Trophoblast cell (in vitro differentiated cells and primary cell): ENCODE data around the gene NME7.

Source experiments
- DNase-seq, 2 donors: peaks; one replicate each; pipeline ENCODE4 v3.0.0-alpha.2; 2016
- H2AFZ ChIP-seq: 2 replicates; pipeline ENCODE4 v1.6.1; 2013; ENCODE audit warnings: low read length, moderate library complexity, mild to moderate bottlenecking; ENCODE audit not compliant: insufficient read depth, poor library complexity
- H2AK5ac ChIP-seq: 2 replicates; pipeline ENCODE4 v1.6.1; 2013; ENCODE audit warnings: mild to moderate bottlenecking, low read length
- H2BK120ac ChIP-seq: 2 replicates; pipeline ENCODE4 v1.6.1; 2013; ENCODE audit warnings: low read length, mild to moderate bottlenecking, moderate library complexity; ENCODE audit not compliant: insufficient read depth, poor library complexity
- H2BK12ac ChIP-seq: 2 replicates; pipeline ENCODE4 v1.6.1; 2013; ENCODE audit warnings: mild to moderate bottlenecking, low read length, moderate library complexity
- H2BK5ac ChIP-seq: 2 replicates; pipeline ENCODE4 v1.6.1; 2013; ENCODE audit warnings: low read length, low read depth, moderate library complexity, mild to moderate bottlenecking; ENCODE audit not compliant: poor library complexity
- H3K14ac ChIP-seq: 2 replicates; pipeline ENCODE4 v1.6.1; 2013; ENCODE audit warnings: mild to moderate bottlenecking, low read length
- H3K18ac ChIP-seq: 2 replicates; pipeline ENCODE4 v1.6.1; 2013; ENCODE audit warnings: mild to moderate bottlenecking, low read length
- H3K23ac ChIP-seq: 2 replicates; pipeline ENCODE4 v1.6.1; 2013; ENCODE audit warnings: low read length
- H3K27ac ChIP-seq: 2 replicates; pipeline ENCODE4 v1.5.1; 2013; ENCODE audit warnings: low read depth, mild to moderate bottlenecking, inconsistent platforms, low read length, moderate library complexity
- H3K27me3 ChIP-seq: 2 replicates; pipeline ENCODE4 v1.6.1; 2013; ENCODE audit warnings: inconsistent platforms, mild to moderate bottlenecking, low read length, moderate library complexity; ENCODE audit not compliant: insufficient read depth
- H3K36me3 ChIP-seq, 2 experiments: 1 replicate in 1 of 2; 2 replicates in 1 of 2; pipeline ENCODE4 v1.6.1; 2013; ENCODE audit warnings: low read length in 2 of 2, mild to moderate bottlenecking in 2 of 2, moderate library complexity in 1 of 2; ENCODE audit not compliant: insufficient read depth in 2 of 2, control insufficient read depth in 1 of 2
- H3K4ac ChIP-seq: 2 replicates; pipeline ENCODE4 v1.6.1; 2013; ENCODE audit warnings: low read depth, mild to moderate bottlenecking, low read length, moderate library complexity
- H3K4me1 ChIP-seq, 2 experiments: 1 replicate in 1 of 2; 2 replicates in 1 of 2; pipeline ENCODE4 v1.6.1; 2013; ENCODE audit warnings: low read length in 2 of 2, mild to moderate bottlenecking in 2 of 2, moderate library complexity in 1 of 2; ENCODE audit not compliant: insufficient read depth in 2 of 2, control insufficient read depth in 1 of 2
- H3K4me2 ChIP-seq: 2 replicates; pipeline ENCODE4 v1.6.1; 2013; ENCODE audit warnings: inconsistent platforms, mild to moderate bottlenecking, low read length, moderate library complexity
- H3K4me3 ChIP-seq: 2 replicates; pipeline ENCODE4 v1.5.1; 2013; ENCODE audit warnings: mild to moderate bottlenecking, low read depth, low read length, inconsistent platforms
- H3K79me1 ChIP-seq: one replicate; pipeline ENCODE4 v1.6.1; 2013; ENCODE audit warnings: low read length
- H3K79me2 ChIP-seq: 2 replicates; pipeline ENCODE4 v1.6.1; 2013; ENCODE audit warnings: low read length, mild to moderate bottlenecking; ENCODE audit not compliant: control insufficient read depth, insufficient read depth, poor library complexity
- H3K9ac ChIP-seq: 2 replicates; pipeline ENCODE4 v1.6.1; 2013; ENCODE audit warnings: mild to moderate bottlenecking, low read length
- H3K9me3 ChIP-seq: 2 replicates; pipeline ENCODE4 v1.6.1; 2013; ENCODE audit warnings: low read depth, mild to moderate bottlenecking, control low read depth, inconsistent platforms, low read length; ENCODE audit not compliant: insufficient read depth
- H4K12ac ChIP-seq: 2 replicates; pipeline ENCODE4 v1.6.1; 2013; ENCODE audit warnings: low read depth, mild to moderate bottlenecking, low read length, moderate library complexity
- H4K8ac ChIP-seq: 2 replicates; pipeline ENCODE4 v1.6.1; 2013; ENCODE audit warnings: low read depth, mild to moderate bottlenecking, low read length, moderate library complexity
- H4K91ac ChIP-seq: one replicate; pipeline ENCODE4 v1.6.1; 2013; ENCODE audit warnings: low read depth, mild to moderate bottlenecking, low read length, moderate library complexity
- WGBS: extraction: QIAGEN DNeasy Blood & Tissue Kit; methylation state at CpG from one replicate; pipeline ENCODE4 v1.1.7; 2013; ENCODE audit warnings: missing lambda C conversion rate; ENCODE audit not compliant: insufficient read length, insufficient coverage; ENCODE audit errors: extremely low coverage; 5-methylcytosine and 5-hydroxymethylcytosine counted together

NME7 gene

GRCh38 chr1:169207797-169208520, 159.6 kb downstream of the NME7 start:
- Histone ChIP-seq H3K4me2 (no peak overlapping the region), H4K8ac (no peak overlapping the region), H3K79me2 (no peaks in the 10 kb centered on the region), H3K23ac (no peak overlapping the region), H4K91ac (no peak overlapping the region), H2AK5ac (no peak overlapping the region), H3K18ac (no peak overlapping the region), H3K9me3 (no peaks in the 10 kb centered on the region), H3K36me3 (no peaks in the 10 kb centered on the region), H2BK5ac (no peak overlapping the region), H3K4ac (no peak overlapping the region), H3K4me3 (no peak overlapping the region), H2BK12ac (no peak overlapping the region), H4K12ac (no peak overlapping the region), H3K79me1 (no peaks in the 10 kb centered on the region), H3K4me1 (peaks cover 0 to under 1% of the 10 kb centered on the region in 2 experiments), H3K14ac (no peak overlapping the region), H2AFZ (no peak overlapping the region), H3K27me3 (no peaks in the 10 kb centered on the region), H3K27ac (no peak overlapping the region), H3K9ac (no peak overlapping the region), H2BK120ac (no peak overlapping the region)
- WGBS = no CpG with 5 or more reads among the region's 1 CpG
- no peak for DNase-seq

- H3K14ac ChIP-seq = no peak overlapping the region
Measured at GRCh38 chr1:169204157-169204556, 163.4 kb downstream of the NME7 start.

GRCh38 chr1:169202791-169203665, 164.6 kb downstream of the NME7 start:
- H3K79me2 ChIP-seq = no peaks in the 10 kb centered on the region
- H2AK5ac ChIP-seq = no peak overlapping the region
- no peak overlapping the region for H3K4me3 ChIP-seq
- no peaks in the 10 kb centered on the region for H3K9me3 ChIP-seq
- H3K23ac ChIP-seq = no peak overlapping the region
- DNase-seq = peak; percentile 4 to 33
- no peak overlapping the region for H2AFZ ChIP-seq
- no peak overlapping the region for H3K14ac ChIP-seq
- H3K36me3 ChIP-seq = no peaks in the 10 kb centered on the region
- H3K4me2 ChIP-seq = no peak overlapping the region
- no peak overlapping the region for H3K27ac ChIP-seq
- H2BK120ac ChIP-seq = no peak overlapping the region
- no peaks in the 10 kb centered on the region for H3K27me3 ChIP-seq
- H4K8ac ChIP-seq = no peak overlapping the region
- H3K4me1 ChIP-seq = peaks cover 0 to 3% of the 10 kb centered on the region in 2 experiments
- H2BK12ac ChIP-seq = no peak overlapping the region
- H3K4ac ChIP-seq = no peak overlapping the region
- H4K91ac ChIP-seq = no peak overlapping the region
- no peak overlapping the region for H4K12ac ChIP-seq
- no peak overlapping the region for H3K18ac ChIP-seq
- no peaks in the 10 kb centered on the region for H3K79me1 ChIP-seq
- peak overlapping the region; percentile 23 for H2BK5ac ChIP-seq
- WGBS = no CpG with 5 or more reads among the region's 3 CpGs
- no peak overlapping the region for H3K9ac ChIP-seq

More at GRCh38 chr1:169204157-169204556, 163.4 kb downstream of the NME7 start:
- Histone ChIP-seq H3K79me2 (no peaks in the 10 kb centered on the region), H3K9ac (no peak overlapping the region), H3K4me2 (no peak overlapping the region), H4K8ac (no peak overlapping the region), H3K27ac (no peak overlapping the region), H2BK12ac (no peak overlapping the region), H2AK5ac (no peak overlapping the region), H2BK120ac (no peak overlapping the region), H3K4me3 (no peak overlapping the region), H3K23ac (no peak overlapping the region), H3K79me1 (no peaks in the 10 kb centered on the region), H2AFZ (no peak overlapping the region), H3K36me3 (no peaks in the 10 kb centered on the region), H3K4ac (no peak overlapping the region), H2BK5ac (no peak overlapping the region), H4K91ac (no peak overlapping the region), H4K12ac (no peak overlapping the region), H3K27me3 (no peaks in the 10 kb centered on the region), H3K9me3 (no peaks in the 10 kb centered on the region), H3K18ac (no peak overlapping the region), H3K4me1 (peaks cover 0 to 3% of the 10 kb centered on the region in 2 experiments)
- no peak for DNase-seq

- no peaks in the 10 kb centered on the region for H3K36me3 ChIP-seq
- no peak overlapping the region for H2BK5ac ChIP-seq
- H3K4ac ChIP-seq = no peak overlapping the region
- H3K79me2 ChIP-seq = no peaks in the 10 kb centered on the region
- WGBS = 100% methylated on average over 2 of the region's 5 CpGs
- H3K18ac ChIP-seq = no peak overlapping the region
- H3K27ac ChIP-seq = no peak overlapping the region
- H3K4me1 ChIP-seq = peaks cover 0 to 3% of the 10 kb centered on the region in 2 experiments
- H3K14ac ChIP-seq = no peak overlapping the region
- no peak overlapping the region for H3K4me3 ChIP-seq
- DNase-seq = no peak
- H2AK5ac ChIP-seq = no peak overlapping the region
- no peak overlapping the region for H3K9ac ChIP-seq
- no peak overlapping the region for H2BK120ac ChIP-seq
- H3K23ac ChIP-seq = no peak overlapping the region
- no peak overlapping the region for H2AFZ ChIP-seq
- no peak overlapping the region for H4K8ac ChIP-seq
- H3K4me2 ChIP-seq = no peak overlapping the region
- no peak overlapping the region for H2BK12ac ChIP-seq
- no peak overlapping the region for H4K91ac ChIP-seq
- no peaks in the 10 kb centered on the region for H3K9me3 ChIP-seq
- no peak overlapping the region for H4K12ac ChIP-seq
- no peaks in the 10 kb centered on the region for H3K27me3 ChIP-seq
- H3K79me1 ChIP-seq = no peaks in the 10 kb centered on the region
Measured at GRCh38 chr1:169201084-169201619, 166.4 kb downstream of the NME7 start.
